GM18858 (cell line): Measurements from ENCODE around the gene ITGB8.
"Not testable (repeated sequence)": the region's sequence is repeated elsewhere in the genome, so short reads cannot be mapped to it uniquely, and the experiment has no call there.

Experiments
- ATAC-seq: cut with Tn5 transposase; IDR thresholded peaks from one replicate; pipeline ENCODE4 v1.9.1; 2021; ENCODE audit not compliant: unreplicated experiment

The ITGB8 gene

GRCh38 chr7:20330239-20330927, at the start of gene ITGB8:
TSS of gene ITGB8 (plus strand) at chr7:20330900. CDS start at chr7:20331807, 907 bp downstream.
- peak; percentile 45 for ATAC-seq

- ATAC-seq: no peak
Observed at GRCh38 chr7:20282959-20283358, 47.7 kb upstream of the ITGB8 start.

GRCh38 chr7:20283385-20283784, 47.3 kb upstream of the ITGB8 start:
- no peak for ATAC-seq

- peak; percentile 62 for ATAC-seq
Observed at GRCh38 chr7:20284003-20284770, 46.5 kb upstream of the ITGB8 start.

GRCh38 chr7:20284771-20285143, 45.9 kb upstream of the ITGB8 start:
- ATAC-seq: no peak

- no peak for ATAC-seq
Observed at GRCh38 chr7:20287317-20287716, 43.4 kb upstream of the ITGB8 start.

- no peak for ATAC-seq
Observed at GRCh38 chr7:20288036-20288435, 42.7 kb upstream of the ITGB8 start.

GRCh38 chr7:20290505-20291111, 40.1 kb upstream of the ITGB8 start:
- ATAC-seq: no peak

- no peak for ATAC-seq
Observed at GRCh38 chr7:20293336-20293735, 37.4 kb upstream of the ITGB8 start.

GRCh38 chr7:20296444-20296843, 34.3 kb upstream of the ITGB8 start:
- no peak for ATAC-seq

GRCh38 chr7:20296901-20297300, 33.8 kb upstream of the ITGB8 start:
- ATAC-seq: no peak

GRCh38 chr7:20298486-20298901, 32.2 kb upstream of the ITGB8 start:
- no peak for ATAC-seq

- no peak for ATAC-seq
Observed at GRCh38 chr7:20299145-20299544, 31.6 kb upstream of the ITGB8 start.

- ATAC-seq: peak; percentile 63
Observed at GRCh38 chr7:20299647-20300312, 30.9 kb upstream of the ITGB8 start.

GRCh38 chr7:20301311-20301939, 29.3 kb upstream of the ITGB8 start:
- ATAC-seq: peak; percentile 43

- ATAC-seq: not testable (repeated sequence)
Observed at GRCh38 chr7:20302300-20302699, 28.4 kb upstream of the ITGB8 start.

- ATAC-seq: no peak
Observed at GRCh38 chr7:20302891-20303290, 27.8 kb upstream of the ITGB8 start.

GRCh38 chr7:20304366-20304765, 26.3 kb upstream of the ITGB8 start:
- no peak for ATAC-seq

- ATAC-seq: no peak
Observed at GRCh38 chr7:20305726-20306125, 25.0 kb upstream of the ITGB8 start.

GRCh38 chr7:20306180-20306946, 24.3 kb upstream of the ITGB8 start:
- ATAC-seq: no peak
